Activated T-cell treated with anti-CD3 and anti-CD28 coated beads, Interleukin-2, amount 50 U/mL, for 24 hours (primary cell): ENCODE results near the gene LDLRAD3.

ENCODE experiments used
- DNase-seq: peaks from one replicate; pipeline ENCODE4 v3.0.0-alpha.2; 2020
- H3K27ac Mint-ChIP-seq: 2 replicates; pipeline ENCODE4 v1.8.0; 2020; ENCODE audit warnings: mild to moderate bottlenecking, mixed read lengths
- H3K27me3 Mint-ChIP-seq: 2 replicates; pipeline ENCODE4 v1.8.0; 2020; ENCODE audit warnings: mixed read lengths
- H3K36me3 Mint-ChIP-seq: 2 replicates; pipeline ENCODE4 v1.8.0; 2020; ENCODE audit warnings: low read depth, mixed read lengths
- H3K4me1 Mint-ChIP-seq: 2 replicates; pipeline ENCODE4 v1.8.0; 2020; ENCODE audit warnings: low read depth, mixed read lengths
- H3K4me3 Mint-ChIP-seq: 2 replicates; pipeline ENCODE4 v1.8.0; 2020; ENCODE audit warnings: mild to moderate bottlenecking, moderate library complexity, mixed read lengths
- H3K9me3 Mint-ChIP-seq: 2 replicates; pipeline ENCODE4 v1.8.0; 2020; ENCODE audit warnings: mixed read lengths

LDLRAD3 gene

GRCh38 chr11:36142439-36142838 is 198.6 kb downstream of the LDLRAD3 start:
- H3K27ac Mint-ChIP-seq, result no peak overlapping the region
- H3K9me3 Mint-ChIP-seq, result no peaks in the 10 kb centered on the region
- DNase-seq, result no peak
- H3K4me3 Mint-ChIP-seq, result no peak overlapping the region
- no peaks in the 10 kb centered on the region for H3K36me3 Mint-ChIP-seq
- no peaks in the 10 kb centered on the region for H3K4me1 Mint-ChIP-seq
- H3K27me3 Mint-ChIP-seq, result no peaks in the 10 kb centered on the region

GRCh38 chr11:36142879-36143278 is 199.0 kb downstream of the LDLRAD3 start:
- Mint-ChIP-seq H3K9me3 (no peaks in the 10 kb centered on the region), H3K4me1 (no peaks in the 10 kb centered on the region), H3K36me3 (no peaks in the 10 kb centered on the region), H3K27me3 (no peaks in the 10 kb centered on the region), H3K27ac (no peak overlapping the region), H3K4me3 (no peak overlapping the region)
- DNase-seq, result no peak

- no peak for DNase-seq
- H3K27me3 Mint-ChIP-seq, result peaks cover 19% of the 10 kb centered on the region
- H3K4me3 Mint-ChIP-seq, result no peak overlapping the region
- H3K4me1 Mint-ChIP-seq, result peaks cover 15% of the 10 kb centered on the region
- no peak overlapping the region for H3K27ac Mint-ChIP-seq
- H3K9me3 Mint-ChIP-seq, result no peaks in the 10 kb centered on the region
- H3K36me3 Mint-ChIP-seq, result no peaks in the 10 kb centered on the region
Measured at GRCh38 chr11:36146437-36146836, 202.6 kb downstream of the LDLRAD3 start.

- H3K4me3 Mint-ChIP-seq, result no peak overlapping the region
- no peak for DNase-seq
- H3K36me3 Mint-ChIP-seq, result no peaks in the 10 kb centered on the region
- peaks cover 15% of the 10 kb centered on the region for H3K4me1 Mint-ChIP-seq
- H3K9me3 Mint-ChIP-seq, result no peaks in the 10 kb centered on the region
- H3K27me3 Mint-ChIP-seq, result peaks cover 22% of the 10 kb centered on the region
- H3K27ac Mint-ChIP-seq, result no peak overlapping the region
Measured at GRCh38 chr11:36147491-36147890, 203.6 kb downstream of the LDLRAD3 start.

- H3K4me3 Mint-ChIP-seq, result no peak overlapping the region
- H3K27me3 Mint-ChIP-seq, result peaks cover 22% of the 10 kb centered on the region
- DNase-seq, result no peak
- H3K4me1 Mint-ChIP-seq, result peaks cover 15% of the 10 kb centered on the region
- H3K27ac Mint-ChIP-seq, result no peak overlapping the region
- H3K9me3 Mint-ChIP-seq, result no peaks in the 10 kb centered on the region
- no peaks in the 10 kb centered on the region for H3K36me3 Mint-ChIP-seq
Measured at GRCh38 chr11:36148701-36149100, 204.8 kb downstream of the LDLRAD3 start.

- DNase-seq, result peak; percentile 47
- Mint-ChIP-seq H3K27me3 (peaks cover 24% of the 10 kb centered on the region), H3K4me1 (peaks cover 15% of the 10 kb centered on the region), H3K9me3 (no peaks in the 10 kb centered on the region), H3K36me3 (no peaks in the 10 kb centered on the region), H3K4me3 (no peak overlapping the region), H3K27ac (peak overlapping the region; percentile 78)
Measured at GRCh38 chr11:36149538-36150242, 205.8 kb downstream of the LDLRAD3 start.

- Mint-ChIP-seq H3K27ac (no peak overlapping the region), H3K4me1 (peaks cover 15% of the 10 kb centered on the region), H3K27me3 (peaks cover 32% of the 10 kb centered on the region), H3K4me3 (no peak overlapping the region), H3K9me3 (no peaks in the 10 kb centered on the region), H3K36me3 (no peaks in the 10 kb centered on the region)
- no peak for DNase-seq
Measured at GRCh38 chr11:36150986-36151385, 207.1 kb downstream of the LDLRAD3 start.

- Mint-ChIP-seq H3K4me1 (peaks cover 15% of the 10 kb centered on the region), H3K36me3 (no peaks in the 10 kb centered on the region), H3K9me3 (no peaks in the 10 kb centered on the region), H3K27me3 (peaks cover 32% of the 10 kb centered on the region), H3K27ac (no peak overlapping the region), H3K4me3 (no peak overlapping the region)
- no peak for DNase-seq
Measured at GRCh38 chr11:36151933-36152580, 208.2 kb downstream of the LDLRAD3 start.

- Mint-ChIP-seq H3K27me3 (peaks cover 28% of the 10 kb centered on the region), H3K4me1 (peaks cover 15% of the 10 kb centered on the region), H3K4me3 (no peak overlapping the region), H3K27ac (no peak overlapping the region), H3K9me3 (no peaks in the 10 kb centered on the region), H3K36me3 (no peaks in the 10 kb centered on the region)
- no peak for DNase-seq
Measured at GRCh38 chr11:36153551-36153950, 209.7 kb downstream of the LDLRAD3 start.

GRCh38 chr11:36155124-36155561 is 211.3 kb downstream of the LDLRAD3 start:
- peaks cover under 1% of the 10 kb centered on the region for H3K4me1 Mint-ChIP-seq
- no peak overlapping the region for H3K4me3 Mint-ChIP-seq
- H3K27ac Mint-ChIP-seq, result no peak overlapping the region
- H3K27me3 Mint-ChIP-seq, result peaks cover 16% of the 10 kb centered on the region
- no peaks in the 10 kb centered on the region for H3K9me3 Mint-ChIP-seq
- H3K36me3 Mint-ChIP-seq, result no peaks in the 10 kb centered on the region
- no peak for DNase-seq

- DNase-seq, result no peak
- H3K27ac Mint-ChIP-seq, result no peak overlapping the region
- peaks cover 15% of the 10 kb centered on the region for H3K27me3 Mint-ChIP-seq
- no peaks in the 10 kb centered on the region for H3K4me1 Mint-ChIP-seq
- H3K36me3 Mint-ChIP-seq, result no peaks in the 10 kb centered on the region
- H3K9me3 Mint-ChIP-seq, result no peaks in the 10 kb centered on the region
- no peak overlapping the region for H3K4me3 Mint-ChIP-seq
Measured at GRCh38 chr11:36155770-36156160, 211.9 kb downstream of the LDLRAD3 start.

- no peak for DNase-seq
- H3K36me3 Mint-ChIP-seq, result no peaks in the 10 kb centered on the region
- H3K27me3 Mint-ChIP-seq, result peaks cover 13% of the 10 kb centered on the region
- H3K4me3 Mint-ChIP-seq, result no peak overlapping the region
- H3K27ac Mint-ChIP-seq, result no peak overlapping the region
- H3K9me3 Mint-ChIP-seq, result no peaks in the 10 kb centered on the region
- no peaks in the 10 kb centered on the region for H3K4me1 Mint-ChIP-seq
Measured at GRCh38 chr11:36156161-36156816, 212.4 kb downstream of the LDLRAD3 start.

GRCh38 chr11:36156817-36157519 is 213.1 kb downstream of the LDLRAD3 start:
- Mint-ChIP-seq H3K9me3 (no peaks in the 10 kb centered on the region), H3K27me3 (peaks cover 13% of the 10 kb centered on the region), H3K27ac (no peak overlapping the region)

GRCh38 chr11:36160091-36160490 is 216.2 kb downstream of the LDLRAD3 start:
- Mint-ChIP-seq H3K27me3 (peaks cover 4% of the 10 kb centered on the region), H3K36me3 (no peaks in the 10 kb centered on the region), H3K9me3 (no peaks in the 10 kb centered on the region), H3K4me3 (no peak overlapping the region), H3K4me1 (no peaks in the 10 kb centered on the region), H3K27ac (no peak overlapping the region)
- DNase-seq, result no peak

More at GRCh38 chr11:36156817-36157519, 213.1 kb downstream of the LDLRAD3 start:
- no peaks in the 10 kb centered on the region for H3K4me1 Mint-ChIP-seq
- no peak for DNase-seq
- H3K4me3 Mint-ChIP-seq, result no peak overlapping the region
- no peaks in the 10 kb centered on the region for H3K36me3 Mint-ChIP-seq
